Adrenal gland (tissue), 12 donors: ENCODE results near the gene MARS1. TPM values are rescaled to one million over a fixed set of nuclear protein-coding genes. Genes with fewer than 3 reads are reported as not detected.

Experiments
- DNase-seq, 7 donors: peaks; one replicate each; pipeline ENCODE4 v3.0.0-alpha.2; 2019 to 2020
- H3K27ac ChIP-seq, 5 donors: fragments of 200-600 bp; sonication (generic) in 4 of 5; 1 replicate in 3 of 5; 2 replicates in 2 of 5; pipeline versions ENCODE4 v1.5.1 to v1.8.0; 2016 to 2020; ENCODE audit warnings: mild to moderate bottlenecking in 1 of 5
- H3K27me3 ChIP-seq: fragments of 200-600 bp; 2 replicates; pipeline ENCODE4 v1.8.0; 2021
- H3K36me3 ChIP-seq, 2 donors: fragments of 200-600 bp; replicated peaks in 1 of 2; 1 replicate in 1 of 2; 2 replicates in 1 of 2; pipeline versions ENCODE4 v1.5.1 to v1.8.0; 2018 to 2022
- H3K4me1 ChIP-seq, 2 donors: fragments of 200-600 bp; replicated peaks in 1 of 2; 1 replicate in 1 of 2; 2 replicates in 1 of 2; pipeline versions ENCODE4 v1.5.1 to v1.8.0; 2018 to 2021
- H3K4me3 ChIP-seq, 4 donors: fragments of 200-600 bp; sonication (generic) in 3 of 4; one replicate each; pipeline ENCODE4 v1.5.1; 2016 to 2018
- H3K9me3 ChIP-seq, 3 donors: fragments of 200-600 bp; sonication (generic) in 1 of 3; replicated peaks in 1 of 3; 1 replicate in 2 of 3; 2 replicates in 1 of 3; pipeline versions ENCODE4 v1.5.1 to v1.8.0; 2016 to 2021
- CTCF ChIP-seq, 6 experiments: fragments of 450-650 bp in 4 of 6; fragments of 200-600 bp in 2 of 6; sonication (generic) in 1 of 6; IDR thresholded peaks; 1 replicate in 5 of 6; 2 replicates in 1 of 6; pipeline versions ENCODE4 v1.5.1 to v1.8.0; 2016 to 2021; ENCODE audit warnings: antibody characterized with exemption in 6 of 6, mild to moderate bottlenecking in 2 of 6, moderate library complexity in 1 of 6
- POLR2A ChIP-seq, 2 donors: fragments of 450-650 bp; IDR thresholded peaks; one replicate each; pipeline ENCODE4 v1.6.1; 2017; ENCODE audit warnings: antibody characterized with exemption in 2 of 2, mild to moderate bottlenecking in 2 of 2, moderate library complexity in 1 of 2
- WGBS, 4 donors: extraction: QIAGEN DNeasy Blood & Tissue Kit in 2 of 4; methylation state at CpG; one replicate each; pipeline versions ENCODE4 v1.1.5 to v1.1.7; 2013 to 2017; 5-methylcytosine and 5-hydroxymethylcytosine counted together
- intact Hi-C, 2 donors: fragments of 100-400 bp; cut with DNase I; formaldehyde crosslinking; loops; one replicate each; pipeline versions ENCODE4 v1.14.1 to v1.15.0; 2022 to 2023
- polyA plus RNA-seq, 3 donors: library from polyadenylated mRNA; stranded (reverse); fragments of 200-250 nt in 2 of 3; fragments of 350-450 nt in 1 of 3; fragmentation: Illumina TruSeq in 1 of 3; extraction: RNeasy Lipid Tissue Mini Kit (QIAGEN cat#74804) in 1 of 3; gene quantifications; one replicate each; pipeline ENCODE4 v1.2.3, GENCODE V29; 2013 to 2014
- total RNA-seq, 9 donors: library from RNA; depleted of rRNA in 4 of 9; stranded (reverse); fragments of >200 nt in 4 of 9; fragments of 120-200 nt in 1 of 9; fragmentation: NEBNext Ultra II Directional in 1 of 9; extraction: Animal tissue kit (Norgen Biotek cat#: 25700) in 1 of 9; gene quantifications; one replicate each; pipeline versions ENCODE4 v1.1.0 to v1.2.4, GENCODE V29; 2013 to 2023
- donor health status: healthy with polysubstance abuse.
- donor health status: Bipolar disorder and iron deficiency.
- donor health status: DM: yes; HTN: yes; CAD: no.
- donor health status: DM: no; HTN: no; CAD: no.
- donor health status: DM: no; HTN: no; CAD: no.
- donor health status: DM: yes; HTN: yes; CAD: no.

MARS1 gene
- total and polyA plus RNA-seq, 12 donors, result 38.3 to 210 (median 135) TPM

GRCh38 chr12:57528831-57529555 lies 41.1 kb downstream of the MARS1 start:
- no peak overlapping the region for H3K27ac ChIP-seq
- H3K9me3 ChIP-seq, result no peaks in the 10 kb centered on the region
- no peaks in the 10 kb centered on the region for H3K27me3 ChIP-seq
- intact Hi-C loops, result no loop called here
- 73 to 78% (median 77%) methylated on average over 10 of the region's 10 CpGs for WGBS, 4 donors
- peaks cover 10% of the 10 kb centered on the region in 2 donors for H3K4me1 ChIP-seq
- DNase-seq, result no peak
- peaks cover 0 to 96% of the 10 kb centered on the region in 2 donors for H3K36me3 ChIP-seq
- no peak overlapping the region for H3K4me3 ChIP-seq
- TF ChIP-seq POLR2A (IDR thresholded peaks at IDR 0.05) (no peak), CTCF (IDR thresholded peaks at IDR 0.05) (no peak)

- Histone ChIP-seq H3K36me3 (peaks cover 0 to 98% of the 10 kb centered on the region in 2 donors), H3K4me3 (no peak overlapping the region), H3K9me3 (no peaks in the 10 kb centered on the region), H3K27me3 (no peaks in the 10 kb centered on the region), H3K4me1 (peaks cover 1 to 2% of the 10 kb centered on the region in 2 donors), H3K27ac (no peak overlapping the region)
- WGBS, 4 donors, result 61 to 73% (median 70%) methylated on average over 6 of the region's 6 CpGs
- intact Hi-C loops, result no loop called here
- TF ChIP-seq POLR2A (IDR thresholded peaks at IDR 0.05) (no peak), CTCF (IDR thresholded peaks at IDR 0.05) (no peak)
- no peak for DNase-seq
Measured at GRCh38 chr12:57529831-57530230, 42.0 kb downstream of the MARS1 start.

GRCh38 chr12:57530396-57531142 lies 42.7 kb downstream of the MARS1 start:
- Histone ChIP-seq H3K27me3 (no peaks in the 10 kb centered on the region), H3K27ac (no peak overlapping the region), H3K9me3 (no peaks in the 10 kb centered on the region), H3K36me3 (peaks cover 0 to 98% of the 10 kb centered on the region in 2 donors), H3K4me1 (no peaks in the 10 kb centered on the region), H3K4me3 (no peak overlapping the region)
- WGBS, 4 donors, result 84 to 86% (median 85%) methylated on average over 5 of the region's 5 CpGs
- no peak for TF ChIP-seq POLR2A (IDR thresholded peaks at IDR 0.05)
- TF ChIP-seq CTCF (IDR thresholded peaks at IDR 0.05), result no peak
- intact Hi-C loops, result no loop called here
- no peak for DNase-seq

- intact Hi-C loops, result no loop called here
- Histone ChIP-seq H3K4me1 (no peaks in the 10 kb centered on the region), H3K36me3 (peaks cover 0 to 91% of the 10 kb centered on the region in 2 donors), H3K9me3 (no peaks in the 10 kb centered on the region), H3K27me3 (no peaks in the 10 kb centered on the region), H3K27ac (no peak overlapping the region), H3K4me3 (no peak overlapping the region)
- WGBS, 4 donors, result 77 to 95% (median 84%) methylated on average over 1 of the region's 1 CpG
- no peak for DNase-seq
- TF ChIP-seq CTCF (IDR thresholded peaks at IDR 0.05) (no peak), POLR2A (IDR thresholded peaks at IDR 0.05) (no peak)
Measured at GRCh38 chr12:57531836-57532235, 44.0 kb downstream of the MARS1 start.
